WERI-Rb-1 (cell line): ENCODE measurements around the gene UIMC1.

ENCODE experiments used
- DNase-seq: peaks from one replicate; pipeline ENCODE4 v3.0.0-alpha.2; 2020
- H3K27ac ChIP-seq: fragments of 250-450 bp; sonication (Bioruptor Pico); 2 replicates; pipeline ENCODE4 v1.5.1; 2020; ENCODE audit warnings: mild to moderate bottlenecking, moderate library complexity
- H3K27me3 ChIP-seq: fragments of 250-450 bp; sonication (Bioruptor Pico); 2 replicates; pipeline ENCODE4 v1.5.1; 2021; ENCODE audit warnings: mild to moderate bottlenecking, low read depth, moderate library complexity; ENCODE audit not compliant: insufficient read depth, severe bottlenecking
- H3K36me3 ChIP-seq: fragments of 250-450 bp; sonication (Bioruptor Pico); 2 replicates; pipeline ENCODE4 v1.5.1; 2020; ENCODE audit warnings: mild to moderate bottlenecking, moderate library complexity
- H3K4me3 ChIP-seq: 2 replicates; pipeline ENCODE4 v1.5.1; 2011; ENCODE audit warnings: low read depth, mild to moderate bottlenecking, control low read depth, low read length
- H3K9me3 ChIP-seq: fragments of 250-450 bp; sonication (Bioruptor Pico); 2 replicates; pipeline ENCODE4 v1.5.1; 2021; ENCODE audit warnings: mild to moderate bottlenecking, moderate library complexity; ENCODE audit not compliant: severe bottlenecking
- CTCF ChIP-seq: IDR thresholded peaks from 2 replicates; pipeline ENCODE4 v1.5.1; 2011; ENCODE audit warnings: low read depth, mild to moderate bottlenecking, control low read depth, inconsistent platforms, low read length

UIMC1 gene

DNA sequence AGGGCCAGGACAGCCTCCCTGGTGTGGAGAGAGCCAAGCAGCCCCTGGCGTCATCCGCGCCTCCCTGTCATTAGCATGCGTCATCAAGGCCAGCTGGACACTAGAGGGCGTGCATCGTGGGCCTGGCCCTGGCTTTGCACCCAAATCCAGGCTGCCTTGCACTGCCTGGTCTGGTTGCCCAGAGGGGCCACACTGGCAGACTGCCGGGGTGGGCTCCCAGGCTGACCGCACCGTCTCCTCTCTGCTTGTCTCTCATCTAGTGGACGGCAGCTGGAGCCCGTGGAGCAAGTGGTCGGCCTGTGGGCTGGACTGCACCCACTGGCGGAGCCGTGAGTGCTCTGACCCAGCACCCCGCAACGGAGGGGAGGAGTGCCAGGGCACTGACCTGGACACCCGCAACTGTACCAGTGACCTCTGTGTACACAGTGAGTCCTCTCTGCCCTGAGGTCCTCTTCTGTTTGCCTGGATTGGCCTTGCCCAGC lies 136.4 kb downstream of the UIMC1 start:
- no peaks in the 10 kb centered on the region for H3K27me3 ChIP-seq
- no peak overlapping the region for H3K4me3 ChIP-seq
- H3K9me3 ChIP-seq = no peaks in the 10 kb centered on the region
- H3K36me3 ChIP-seq = no peaks in the 10 kb centered on the region
- TF ChIP-seq CTCF = peak; percentile 79
- H3K27ac ChIP-seq = no peak overlapping the region
- DNase-seq = peak; percentile 71

DNA sequence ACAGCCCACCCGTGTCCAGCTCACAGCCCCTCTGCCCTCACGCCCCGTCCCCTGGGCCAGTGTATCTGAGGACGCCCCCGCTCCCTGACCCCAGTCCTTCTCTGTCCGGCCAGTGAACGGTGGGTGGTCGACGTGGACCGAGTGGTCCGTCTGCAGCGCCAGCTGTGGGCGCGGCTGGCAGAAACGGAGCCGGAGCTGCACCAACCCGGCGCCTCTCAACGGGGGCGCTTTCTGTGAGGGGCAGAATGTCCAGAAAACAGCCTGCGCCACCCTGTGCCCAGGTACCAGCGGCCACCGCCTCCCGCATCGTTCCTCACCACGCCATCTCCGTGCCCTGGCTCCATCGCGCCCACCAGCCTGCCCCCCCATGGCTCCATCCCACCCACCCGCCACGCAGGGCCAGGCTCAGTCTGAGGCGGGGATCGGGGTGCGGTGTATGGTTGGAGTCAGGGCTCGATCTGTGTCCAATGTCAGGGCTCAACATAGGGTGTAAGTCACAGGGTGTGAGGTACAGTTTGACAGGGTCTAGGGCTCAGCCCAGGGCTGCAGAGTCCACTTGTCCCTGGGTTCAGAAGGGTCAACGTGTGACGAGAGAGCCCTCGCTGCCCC lies 137.0 kb downstream of the UIMC1 start:
- Histone ChIP-seq H3K27ac (peak overlapping the region; percentile 34; the same call in 1 of the 2 replicates), H3K36me3 (no peaks in the 10 kb centered on the region), H3K9me3 (no peaks in the 10 kb centered on the region), H3K4me3 (no peak overlapping the region), H3K27me3 (no peaks in the 10 kb centered on the region)
- no peak for DNase-seq
- TF ChIP-seq CTCF = no peak

- H3K4me3 ChIP-seq = no peak overlapping the region
- DNase-seq = peak; percentile 21
- H3K36me3 ChIP-seq = no peaks in the 10 kb centered on the region
- no peaks in the 10 kb centered on the region for H3K9me3 ChIP-seq
- TF ChIP-seq CTCF = no peak
- H3K27me3 ChIP-seq = no peaks in the 10 kb centered on the region
- peak overlapping the region; percentile 34 for H3K27ac ChIP-seq
Observed at GRCh38 chr5:176868731-176869130, 137.8 kb downstream of the UIMC1 start.

DNA sequence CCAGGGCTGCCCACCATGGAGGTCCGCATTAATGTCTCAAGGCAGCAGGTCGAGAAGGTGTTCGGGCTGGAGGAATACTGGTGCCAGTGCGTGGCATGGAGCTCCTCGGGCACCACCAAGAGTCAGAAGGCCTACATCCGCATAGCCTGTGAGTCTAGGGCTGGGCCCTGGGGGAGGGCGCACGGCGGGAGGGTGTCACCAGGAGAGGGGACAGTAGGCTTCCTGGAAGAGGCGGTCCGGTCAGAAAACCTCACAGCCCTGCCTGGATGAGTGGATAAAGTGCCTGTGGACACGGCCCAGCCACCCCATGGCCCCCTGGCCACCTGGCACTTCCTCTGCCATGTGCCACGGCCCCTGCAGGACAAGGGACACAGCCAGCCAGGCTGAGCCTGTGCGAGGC lies 138.5 kb downstream of the UIMC1 start:
- H3K9me3 ChIP-seq = no peaks in the 10 kb centered on the region

DNA sequence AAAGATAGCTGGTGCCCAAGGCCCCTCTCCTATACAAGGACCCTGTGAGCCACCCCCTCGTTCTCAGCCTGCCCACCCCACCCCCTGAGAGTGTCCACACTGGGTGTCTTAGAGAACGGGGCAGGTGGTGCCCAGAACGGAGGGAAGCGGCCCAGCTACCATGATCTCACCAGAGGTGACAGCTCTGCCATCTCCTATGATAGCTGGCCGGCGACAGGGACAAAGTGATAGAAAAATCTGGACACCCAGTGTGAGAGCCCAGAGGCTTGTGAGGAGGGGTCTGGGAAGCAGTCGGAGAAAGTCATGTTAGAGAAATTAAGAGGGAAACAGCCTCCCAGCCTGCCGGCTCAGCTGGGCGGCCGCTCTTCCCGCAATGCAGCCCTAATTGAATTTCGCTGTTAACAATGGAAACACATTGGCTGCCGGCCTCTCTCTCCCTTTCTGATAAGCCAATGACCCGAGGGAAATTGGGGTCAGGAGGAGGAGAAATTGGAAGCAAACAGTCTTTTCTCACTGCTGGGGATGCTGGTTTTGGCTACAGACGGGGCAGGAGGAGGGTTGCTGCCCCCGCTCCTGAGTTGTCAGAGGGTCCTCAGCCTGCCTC lies 139.8 kb downstream of the UIMC1 start:
- no peaks in the 10 kb centered on the region for H3K36me3 ChIP-seq
- no peaks in the 10 kb centered on the region for H3K27me3 ChIP-seq
- no peak for DNase-seq
- H3K27ac ChIP-seq = no peak overlapping the region
- no peaks in the 10 kb centered on the region for H3K9me3 ChIP-seq
- no peak overlapping the region for H3K4me3 ChIP-seq
- no peak for TF ChIP-seq CTCF

More for the DNA sequence above, 138.5 kb downstream of the UIMC1 start:
- no peak for DNase-seq
- TF ChIP-seq CTCF = no peak
- H3K27ac ChIP-seq = no peak overlapping the region
- H3K4me3 ChIP-seq = no peak overlapping the region
- no peaks in the 10 kb centered on the region for H3K27me3 ChIP-seq
- no peaks in the 10 kb centered on the region for H3K36me3 ChIP-seq
